Measurements from ENCODE around the gene POLR2A.

POLR2A gene

DNA sequence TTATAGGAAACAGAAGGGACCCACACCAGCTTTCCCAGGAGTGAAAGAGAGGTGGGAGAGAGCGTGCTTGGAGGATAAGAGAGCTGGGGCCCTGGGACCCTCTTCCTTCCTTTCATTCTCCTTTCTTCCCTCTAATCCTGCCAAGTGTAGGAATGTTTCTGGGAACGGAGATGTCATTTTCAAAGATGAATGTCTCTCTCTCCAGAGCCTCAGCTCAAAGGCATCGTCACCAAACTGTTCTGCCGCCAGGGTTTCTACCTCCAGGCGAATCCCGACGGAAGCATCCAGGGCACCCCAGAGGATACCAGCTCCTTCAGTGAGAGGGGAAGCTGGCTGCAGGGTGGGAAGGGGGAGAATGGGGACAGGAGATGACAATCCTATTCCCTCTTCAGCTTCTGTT, 42.9 kb upstream of the POLR2A start:
- Histone ChIP-seq H3K9me3 (ENCODE audit: low read length) (no peaks in the 10 kb centered on the region), H3K27me3 (ENCODE audit: control insufficient read depth in 1 of 2, insufficient read depth in 2 of 2, low read length in 2 of 2) (peaks cover 59 to 85% of the 10 kb centered on the region in 2 donors), H3K9ac (ENCODE audit: low read length) (no peak overlapping the region), H3K4me3 (ENCODE audit: low read depth in 1 of 2, low read length in 2 of 2) (no peak overlapping the region), H3K27ac (ENCODE audit: low read depth, low read length) (no peak overlapping the region), H3K36me3 (ENCODE audit: insufficient read depth, low read length) (no peaks in the 10 kb centered on the region), H3K4me1 (ENCODE audit: insufficient read depth, low read length) (peaks cover 29% of the 10 kb centered on the region)

DNA sequence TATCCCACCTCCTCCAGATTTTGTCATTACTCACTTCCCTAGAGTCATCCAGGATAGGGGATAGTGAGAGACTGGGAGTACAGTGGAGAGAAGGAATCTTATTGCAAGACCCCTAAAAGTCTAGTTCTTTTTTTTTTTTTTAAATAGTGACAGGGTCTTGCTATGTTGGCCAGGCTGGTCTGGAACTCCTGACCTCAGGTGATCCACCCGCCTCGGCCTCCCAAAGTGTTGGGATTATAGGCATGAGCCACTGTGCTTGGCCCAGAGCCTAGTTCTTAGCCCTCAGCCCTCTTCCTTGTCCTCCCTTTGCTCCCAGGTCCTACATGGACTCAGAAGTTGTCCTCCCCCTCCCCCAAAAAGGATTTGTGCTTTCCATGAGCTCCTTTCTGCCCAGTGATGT, 42.0 kb upstream of the POLR2A start:
- Histone ChIP-seq H3K36me3 (ENCODE audit: insufficient read depth, low read length) (no peaks in the 10 kb centered on the region), H3K4me1 (ENCODE audit: insufficient read depth, low read length) (peaks cover 26% of the 10 kb centered on the region), H3K27ac (ENCODE audit: low read depth, low read length) (no peak overlapping the region), H3K9ac (ENCODE audit: low read length) (no peak overlapping the region), H3K4me3 (ENCODE audit: low read depth in 1 of 2, low read length in 2 of 2) (no peak overlapping the region), H3K27me3 (ENCODE audit: control insufficient read depth in 1 of 2, insufficient read depth in 2 of 2, low read length in 2 of 2) (peaks cover 61 to 89% of the 10 kb centered on the region in 2 donors), H3K9me3 (ENCODE audit: low read length) (no peaks in the 10 kb centered on the region)

DNA sequence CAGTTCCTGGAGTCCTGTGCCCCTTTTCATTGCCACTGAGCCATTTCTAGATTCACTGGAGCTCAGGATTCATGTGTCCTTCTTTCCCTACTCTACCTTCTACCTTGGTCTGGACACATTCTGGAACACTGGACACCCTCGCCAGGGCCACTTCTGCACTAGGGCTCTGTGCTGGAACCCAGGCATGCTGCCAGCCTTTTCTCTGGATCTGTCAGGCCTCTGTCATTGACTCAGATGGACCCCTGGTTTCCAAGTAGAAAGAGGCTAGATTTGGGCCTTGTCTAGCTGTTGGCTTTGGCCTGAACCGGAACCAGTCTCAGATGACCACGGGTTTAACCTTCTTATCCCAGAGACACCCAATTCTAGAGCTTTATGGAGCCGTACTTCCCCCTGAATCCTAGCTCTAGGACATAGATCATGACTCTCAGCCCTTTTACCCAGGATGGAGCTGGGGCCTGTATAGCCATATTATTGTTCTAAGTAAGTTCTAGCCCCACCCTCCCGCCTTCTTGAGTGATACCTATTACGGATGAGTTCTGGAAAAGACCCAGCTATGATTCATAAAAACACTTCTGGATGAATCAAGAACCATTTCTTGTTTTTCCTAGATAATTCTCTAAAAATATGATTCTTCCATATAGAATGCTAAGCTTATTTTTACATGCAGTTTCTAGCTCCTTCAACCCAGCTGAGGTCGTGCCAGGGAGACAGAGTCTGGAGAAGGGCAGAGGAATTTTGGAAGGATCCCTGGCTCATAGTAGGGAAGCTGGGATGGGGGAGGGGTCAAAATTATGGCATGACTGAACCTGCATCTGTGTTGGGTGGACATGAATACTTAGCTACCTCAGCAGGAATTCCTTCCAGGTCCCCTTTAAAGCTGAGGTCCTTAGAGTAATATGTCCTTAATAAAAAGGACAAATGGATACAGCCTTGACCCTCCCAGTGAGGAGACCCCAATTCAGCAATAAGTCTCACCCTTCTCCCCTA, 40.4 kb upstream of the POLR2A start:
- no peaks in the 10 kb centered on the region for H3K36me3 ChIP-seq (ENCODE audit: insufficient read depth, low read length)
- H3K27ac ChIP-seq (ENCODE audit: low read depth, low read length) = no peak overlapping the region
- no peak overlapping the region for H3K4me3 ChIP-seq (ENCODE audit: low read depth in 1 of 2, low read length in 2 of 2)
- H3K9me3 ChIP-seq (ENCODE audit: low read length) = no peaks in the 10 kb centered on the region
- H3K9ac ChIP-seq (ENCODE audit: low read length) = no peak overlapping the region
- peaks cover 15% of the 10 kb centered on the region for H3K4me1 ChIP-seq (ENCODE audit: insufficient read depth, low read length)
- peaks cover 55 to 78% of the 10 kb centered on the region in 2 donors for H3K27me3 ChIP-seq (ENCODE audit: control insufficient read depth in 1 of 2, insufficient read depth in 2 of 2, low read length in 2 of 2)

DNA sequence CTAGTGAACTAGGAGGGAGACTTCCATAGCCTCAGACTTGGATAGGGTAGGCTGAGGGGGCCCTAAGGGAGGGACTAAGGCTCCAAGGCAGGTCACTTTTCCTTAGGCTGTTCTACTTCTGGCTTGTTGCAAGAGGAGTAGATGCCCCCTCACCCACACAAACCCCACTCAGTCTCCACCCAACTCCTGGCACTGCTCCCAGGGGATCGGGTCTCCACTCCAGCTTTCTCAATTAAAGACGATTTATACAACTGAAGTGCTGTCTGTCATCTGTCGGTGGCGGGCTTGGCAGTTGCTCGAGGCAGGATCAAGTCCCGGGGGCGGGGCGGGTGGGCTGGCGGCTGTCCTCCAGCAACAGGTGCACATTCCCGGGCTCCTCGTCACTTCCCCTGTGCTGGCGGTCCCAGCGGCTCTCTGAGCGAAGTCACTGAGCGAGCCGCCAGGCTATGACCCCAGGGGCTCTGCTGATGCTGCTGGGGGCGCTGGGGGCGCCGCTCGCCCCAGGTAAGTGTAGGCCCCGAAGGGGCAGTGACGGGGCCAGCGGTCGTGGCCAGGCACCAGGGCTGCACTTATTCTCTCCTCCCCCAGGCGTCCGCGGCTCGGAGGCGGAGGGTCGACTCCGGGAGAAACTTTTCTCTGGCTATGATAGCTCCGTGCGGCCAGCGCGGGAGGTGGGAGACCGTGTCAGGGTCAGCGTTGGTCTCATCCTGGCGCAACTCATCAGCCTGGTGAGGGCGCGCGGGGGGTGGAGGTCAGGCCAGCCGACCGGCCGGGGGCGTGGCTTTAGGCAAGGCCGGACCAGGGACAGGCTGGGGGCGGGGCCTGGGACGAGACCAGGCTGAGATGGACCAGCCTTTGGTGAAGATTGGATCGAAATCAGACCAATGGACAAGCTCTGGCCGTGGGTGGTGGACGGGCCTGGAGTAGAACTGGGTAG, 39.2 kb upstream of the POLR2A start, which contains the start of gene CHRNB1:
Gene CHRNB1, plus strand, starts transcription at position 380 of the 937 bp plus-strand sequence. Its CDS starts 67 bp downstream, at position 447.
- Histone ChIP-seq H3K27me3 (ENCODE audit: control insufficient read depth in 1 of 2, insufficient read depth in 2 of 2, low read length in 2 of 2) (peaks cover 45 to 66% of the 10 kb centered on the region in 2 donors), H3K9ac (ENCODE audit: low read length) (no peak within 1 kb of the TSS), H3K4me3 (ENCODE audit: low read depth in 1 of 2, low read length in 2 of 2) (no peak within 1 kb of the TSS), H3K9me3 (ENCODE audit: low read length) (no peaks in the 10 kb centered on the region), H3K36me3 (ENCODE audit: insufficient read depth, low read length) (no peaks in the 10 kb centered on the region), H3K4me1 (ENCODE audit: insufficient read depth, low read length) (peaks cover 7% of the 10 kb centered on the region), H3K27ac (ENCODE audit: low read depth, low read length) (no peak within 1 kb of the TSS)

DNA sequence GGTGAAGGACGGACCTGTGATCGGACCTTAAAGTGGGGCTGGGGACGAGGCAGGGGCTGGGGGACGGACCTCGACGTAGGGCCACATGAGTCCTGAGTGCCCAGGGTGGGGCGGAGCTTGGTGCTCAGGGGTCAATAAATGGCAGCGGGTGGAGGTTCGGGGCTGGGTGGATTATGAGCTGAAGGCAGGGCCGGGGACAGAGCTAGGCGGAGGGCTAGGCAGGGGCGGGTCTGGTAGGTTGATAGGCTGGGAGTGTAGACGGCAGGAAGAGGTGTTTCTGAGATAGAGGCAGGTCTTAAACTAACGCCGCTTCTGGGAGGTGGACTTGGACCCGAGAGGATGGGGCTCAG, 38.6 kb upstream of the POLR2A start:
- Histone ChIP-seq H3K4me1 (ENCODE audit: insufficient read depth, low read length) (peaks cover under 1% of the 10 kb centered on the region), H3K27ac (ENCODE audit: low read depth, low read length) (no peak overlapping the region), H3K9ac (ENCODE audit: low read length) (no peak overlapping the region), H3K27me3 (ENCODE audit: control insufficient read depth in 1 of 2, insufficient read depth in 2 of 2, low read length in 2 of 2) (peaks cover 38 to 60% of the 10 kb centered on the region in 2 donors), H3K36me3 (ENCODE audit: insufficient read depth, low read length) (no peaks in the 10 kb centered on the region), H3K9me3 (ENCODE audit: low read length) (no peaks in the 10 kb centered on the region), H3K4me3 (ENCODE audit: low read depth in 1 of 2, low read length in 2 of 2) (no peak overlapping the region)

DNA sequence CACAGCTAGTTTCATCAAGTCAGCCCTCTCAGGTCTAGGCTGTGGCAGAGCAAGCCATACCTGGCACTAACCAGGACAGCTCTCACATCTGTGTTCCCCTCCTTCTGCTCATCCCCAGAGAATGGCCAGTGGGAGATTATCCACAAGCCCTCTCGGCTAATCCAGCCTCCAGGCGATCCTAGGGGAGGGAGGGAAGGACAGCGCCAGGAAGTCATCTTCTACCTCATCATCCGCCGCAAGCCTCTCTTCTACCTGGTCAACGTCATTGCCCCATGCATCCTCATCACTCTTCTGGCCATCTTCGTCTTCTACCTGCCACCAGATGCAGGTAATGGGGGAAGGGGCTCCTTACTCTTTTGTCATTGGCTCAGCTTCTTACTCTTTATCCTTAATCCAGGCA, 35.7 kb upstream of the POLR2A start:
- H3K9me3 ChIP-seq (ENCODE audit: low read length) = no peaks in the 10 kb centered on the region
- H3K27me3 ChIP-seq (ENCODE audit: control insufficient read depth in 1 of 2, insufficient read depth in 2 of 2, low read length in 2 of 2) = peaks cover 22 to 35% of the 10 kb centered on the region in 2 donors
- H3K36me3 ChIP-seq (ENCODE audit: insufficient read depth, low read length) = no peaks in the 10 kb centered on the region
- H3K4me3 ChIP-seq (ENCODE audit: low read depth in 1 of 2, low read length in 2 of 2) = no peak overlapping the region
- no peak overlapping the region for H3K9ac ChIP-seq (ENCODE audit: low read length)
- H3K4me1 ChIP-seq (ENCODE audit: insufficient read depth, low read length) = no peaks in the 10 kb centered on the region
- H3K27ac ChIP-seq (ENCODE audit: low read depth, low read length) = no peak overlapping the region

DNA sequence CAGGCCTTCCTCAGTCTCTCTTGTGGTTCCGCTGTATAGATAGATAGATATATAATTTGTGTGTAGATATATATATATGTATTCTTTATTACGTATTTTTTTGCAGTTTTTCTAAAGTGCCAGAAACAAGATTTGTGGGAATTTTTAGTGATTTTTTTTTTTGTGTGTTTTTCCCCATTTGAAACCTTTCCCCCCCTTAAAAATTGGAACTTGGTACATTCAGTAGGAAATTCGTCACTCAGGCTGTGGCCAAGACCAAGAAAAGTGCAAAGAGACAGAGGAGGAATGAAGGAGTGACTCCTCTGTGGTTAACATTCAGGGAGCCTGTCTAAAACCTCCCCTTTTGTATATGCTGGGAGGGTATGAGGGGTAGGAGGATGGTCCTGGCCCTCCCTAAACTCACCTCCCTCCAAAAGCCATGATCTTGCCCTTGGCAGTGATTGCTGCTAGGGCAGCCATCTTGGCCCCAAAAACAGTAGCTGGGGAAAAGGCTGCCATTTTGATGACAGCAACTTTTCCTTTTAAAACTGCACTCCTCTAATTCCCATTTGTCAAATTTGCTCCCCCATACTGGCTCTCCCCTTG, 24.1 kb upstream of the POLR2A start:
- Histone ChIP-seq H3K36me3 (ENCODE audit: insufficient read depth, low read length) (peaks cover 8% of the 10 kb centered on the region), H3K4me3 (ENCODE audit: low read depth in 1 of 2, low read length in 2 of 2) (no peak overlapping the region), H3K4me1 (ENCODE audit: insufficient read depth, low read length) (peaks cover 5% of the 10 kb centered on the region), H3K9ac (ENCODE audit: low read length) (no peak overlapping the region), H3K9me3 (ENCODE audit: low read length) (no peaks in the 10 kb centered on the region), H3K27me3 (ENCODE audit: control insufficient read depth in 1 of 2, insufficient read depth in 2 of 2, low read length in 2 of 2) (no peaks in the 10 kb centered on the region), H3K27ac (ENCODE audit: low read depth, low read length) (no peak overlapping the region)

DNA sequence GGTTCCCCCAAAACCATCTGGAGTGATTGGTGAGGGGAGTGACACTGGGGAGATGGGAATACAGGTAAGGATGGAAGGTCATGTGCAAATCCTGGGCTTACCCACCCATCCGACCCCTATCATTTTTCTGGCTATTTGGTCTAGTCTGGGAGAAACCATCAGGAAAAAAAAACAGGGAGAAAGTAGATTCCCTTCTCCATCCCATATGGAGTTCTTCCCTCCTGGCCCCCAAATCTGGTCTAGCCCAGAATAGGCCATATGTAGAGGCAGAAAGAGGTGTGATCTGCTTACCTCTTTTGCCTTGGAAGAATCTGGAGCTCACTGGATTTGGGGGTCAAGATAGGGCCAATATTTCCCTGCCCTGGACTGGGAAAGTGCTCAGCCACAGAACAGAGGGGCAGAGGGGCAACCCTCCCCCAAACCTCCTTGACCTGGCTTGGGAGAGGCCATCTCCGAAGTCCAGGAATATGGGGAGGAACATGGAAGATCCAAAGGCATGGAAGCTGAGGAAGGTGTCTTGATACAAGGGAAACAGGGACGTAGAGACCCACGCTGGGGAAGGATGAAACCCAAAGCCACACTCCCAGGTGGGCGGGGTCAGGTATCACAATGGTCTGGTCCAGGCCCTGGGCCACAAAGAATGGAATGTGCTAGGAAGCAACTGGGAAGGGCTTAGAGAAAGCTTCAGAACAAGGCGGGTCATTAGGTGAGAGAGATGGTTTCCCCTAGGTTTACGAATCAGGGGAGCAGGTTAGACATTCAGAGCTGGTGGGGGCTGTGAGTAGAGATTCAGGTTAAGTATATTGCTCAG, 23.1 kb upstream of the POLR2A start:
- Histone ChIP-seq H3K4me1 (ENCODE audit: insufficient read depth, low read length) (peaks cover 6% of the 10 kb centered on the region), H3K9ac (ENCODE audit: low read length) (no peak overlapping the region), H3K36me3 (ENCODE audit: insufficient read depth, low read length) (peaks cover 8% of the 10 kb centered on the region), H3K27me3 (ENCODE audit: control insufficient read depth in 1 of 2, insufficient read depth in 2 of 2, low read length in 2 of 2) (no peaks in the 10 kb centered on the region), H3K9me3 (ENCODE audit: low read length) (no peaks in the 10 kb centered on the region), H3K4me3 (ENCODE audit: low read depth in 1 of 2, low read length in 2 of 2) (no peak overlapping the region), H3K27ac (ENCODE audit: low read depth, low read length) (no peak overlapping the region)

DNA sequence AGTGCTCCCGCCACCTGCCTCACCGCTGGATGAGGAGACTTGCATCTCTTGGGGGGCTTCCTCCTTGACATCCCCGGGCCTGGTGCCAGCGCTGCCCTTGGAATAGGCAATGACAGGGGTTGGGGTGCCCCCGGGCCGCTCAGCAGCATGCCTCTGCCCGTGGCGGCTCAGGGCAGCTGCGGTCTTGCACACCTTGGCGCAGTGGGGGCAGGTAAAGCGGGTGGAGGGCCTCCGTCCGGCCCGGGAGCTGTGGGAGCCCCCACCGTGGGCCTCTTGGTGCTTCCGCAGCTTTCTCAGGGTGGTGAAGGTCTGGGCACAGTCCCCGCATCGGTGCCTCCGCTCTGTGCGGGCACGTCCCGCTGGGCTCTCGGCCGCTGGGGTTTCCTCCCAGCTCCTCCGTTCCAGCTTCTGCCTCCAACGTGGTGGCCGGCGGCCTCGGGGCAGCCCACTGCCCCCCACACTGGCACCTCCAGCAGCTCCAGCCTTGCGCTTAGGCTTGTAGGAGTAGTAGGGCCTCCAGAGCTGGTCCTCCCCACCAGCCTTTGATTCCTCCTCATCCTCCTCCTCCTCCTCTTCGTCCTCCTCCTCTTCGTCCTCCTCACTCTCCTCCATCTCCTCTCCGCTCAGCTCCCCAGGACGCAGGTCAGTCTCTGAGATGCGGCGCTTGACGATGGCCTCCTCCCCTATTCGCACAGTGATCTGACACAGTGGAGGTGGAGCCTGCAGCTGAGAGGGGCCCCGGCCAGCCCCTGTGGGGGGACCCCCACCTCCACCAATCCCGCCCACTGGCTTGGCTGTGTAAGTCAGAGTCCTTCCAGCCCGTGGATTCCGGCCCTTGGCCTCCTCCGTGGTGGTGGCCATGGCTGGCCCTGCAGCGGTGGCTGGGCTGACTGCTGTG, 21.4 kb upstream of the POLR2A start:
- H3K4me1 ChIP-seq (ENCODE audit: insufficient read depth, low read length) = peaks cover 17% of the 10 kb centered on the region
- H3K27me3 ChIP-seq (ENCODE audit: control insufficient read depth in 1 of 2, insufficient read depth in 2 of 2, low read length in 2 of 2) = no peaks in the 10 kb centered on the region
- H3K36me3 ChIP-seq (ENCODE audit: insufficient read depth, low read length) = peaks cover 8% of the 10 kb centered on the region
- no peak overlapping the region for H3K27ac ChIP-seq (ENCODE audit: low read depth, low read length)
- no peak overlapping the region for H3K9ac ChIP-seq (ENCODE audit: low read length)
- no peaks in the 10 kb centered on the region for H3K9me3 ChIP-seq (ENCODE audit: low read length)
- no peak overlapping the region for H3K4me3 ChIP-seq (ENCODE audit: low read depth in 1 of 2, low read length in 2 of 2)

DNA sequence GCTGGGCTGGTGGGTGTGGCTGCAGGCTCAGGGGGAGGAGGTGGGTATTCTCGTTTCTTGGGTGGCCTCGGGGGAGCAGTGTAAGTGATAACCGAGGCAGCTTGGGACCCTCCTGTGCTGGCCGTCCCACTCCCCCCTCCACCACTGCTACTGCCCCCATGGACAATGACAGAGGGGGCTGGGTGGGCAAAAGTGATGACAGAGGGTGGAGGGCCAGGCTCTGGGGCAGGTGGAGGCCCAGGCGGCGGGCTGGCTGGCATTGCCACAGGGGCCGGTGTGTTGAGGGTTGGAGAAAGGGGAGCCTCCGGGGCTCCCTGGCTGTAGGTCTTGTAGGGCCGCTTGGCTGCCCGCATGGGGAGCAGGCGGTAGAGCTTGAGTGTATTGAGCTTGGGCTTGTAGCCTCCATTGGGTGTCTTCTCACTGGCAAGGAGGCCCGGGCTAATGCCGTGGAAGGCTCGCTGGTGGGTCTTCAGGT, 20.8 kb upstream of the POLR2A start:
- Histone ChIP-seq H3K9me3 (ENCODE audit: low read length) (no peaks in the 10 kb centered on the region), H3K4me1 (ENCODE audit: insufficient read depth, low read length) (peaks cover 21% of the 10 kb centered on the region), H3K4me3 (ENCODE audit: low read depth in 1 of 2, low read length in 2 of 2) (no peak overlapping the region), H3K9ac (ENCODE audit: low read length) (no peak overlapping the region), H3K27me3 (ENCODE audit: control insufficient read depth in 1 of 2, insufficient read depth in 2 of 2, low read length in 2 of 2) (no peaks in the 10 kb centered on the region), H3K27ac (ENCODE audit: low read depth, low read length) (no peak overlapping the region), H3K36me3 (ENCODE audit: insufficient read depth, low read length) (peaks cover 8% of the 10 kb centered on the region)

All from muscle layer of colon (tissue), 2 donors.